Neural progenitor cell (in vitro differentiated cells): Measurements from ENCODE around the gene HSPA9.

ENCODE experiments used
- EZH2 ChIP-seq: fragments of 200-600 bp; sonication (generic); IDR thresholded peaks from 2 replicates; pipeline ENCODE4 v1.6.1; 2017; ENCODE audit warnings: antibody characterized with exemption, mild to moderate bottlenecking, moderate library complexity
- EZH2phosphoT487 ChIP-seq: fragments of 200-600 bp; sonication (generic); IDR thresholded peaks from 2 replicates; pipeline ENCODE4 v1.6.1; 2017; ENCODE audit warnings: antibody characterized with exemption

DNA sequence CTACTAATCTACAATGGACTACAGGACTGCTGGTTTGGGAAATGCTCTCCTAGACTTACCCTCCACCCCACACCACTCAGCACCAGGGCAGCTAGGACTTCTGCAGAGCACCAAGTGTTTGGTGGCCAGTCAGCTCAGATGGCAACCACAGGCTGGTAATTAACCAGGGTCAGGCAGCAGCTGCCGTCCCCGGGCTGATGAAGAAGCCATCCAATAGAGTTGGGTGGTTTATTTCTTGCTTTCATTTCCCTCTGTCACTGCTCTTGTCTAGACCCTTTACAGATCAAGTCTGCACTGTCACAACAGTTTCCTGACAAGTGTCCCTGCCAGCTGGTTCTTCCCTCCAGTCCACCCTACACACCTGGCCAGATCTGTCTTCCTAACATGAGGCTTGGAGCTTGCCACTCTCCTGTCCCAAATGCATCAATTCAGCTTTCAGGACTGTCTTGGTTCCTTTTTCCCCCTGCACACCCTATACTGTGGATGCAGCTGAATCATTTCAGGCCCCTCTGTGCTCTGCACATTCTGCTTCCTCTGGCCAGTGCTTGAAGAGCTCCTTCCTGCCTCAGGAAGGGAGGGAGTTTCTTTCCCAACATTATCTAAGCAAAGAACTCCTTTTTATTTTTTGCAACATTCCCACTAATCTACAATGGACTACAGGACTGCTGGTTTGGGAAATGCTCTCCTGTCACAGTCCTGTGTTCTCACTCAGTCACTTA is 30.2 kb upstream of the HSPA9 start:
- TF ChIP-seq EZH2phosphoT487 (no peak), EZH2 (no peak)
